SU-DHL-6 (cell line): Measurements from ENCODE around the gene NEDD4.
"Not testable (repeated sequence)": the region's sequence is repeated elsewhere in the genome, so short reads cannot be mapped to it uniquely, and the experiment has no call there.

Experiments used
- H2AFZ ChIP-seq: fragments of 200-600 bp; sonication (generic); 2 replicates; pipeline ENCODE4 v1.6.1; 2014; ENCODE audit warnings: low read depth, mild to moderate bottlenecking, moderate library complexity, mixed read lengths, antibody characterized with exemption, low read length; ENCODE audit not compliant: severe bottlenecking
- H3F3A ChIP-seq: fragments of 200-600 bp; shearing (Covaris generic); 2 replicates; pipeline ENCODE4 v1.6.0; 2016; ENCODE audit warnings: antibody characterized with exemption, mild to moderate bottlenecking; ENCODE audit not compliant: insufficient read depth
- H3K27ac ChIP-seq: fragments of 200-600 bp; sonication (generic); 2 replicates; pipeline ENCODE4 v1.5.1; 2016; ENCODE audit warnings: low read depth, mild to moderate bottlenecking, low read length, moderate library complexity, mixed read lengths
- H3K27me3 ChIP-seq: fragments of 200-600 bp; sonication (generic), shearing (Covaris generic); 2 replicates; pipeline ENCODE4 v1.6.0; 2014; ENCODE audit warnings: mild to moderate bottlenecking, low read length
- H3K36me3 ChIP-seq: fragments of 200-600 bp; sonication (generic); 2 replicates; pipeline ENCODE4 v1.6.1; 2014; ENCODE audit warnings: mild to moderate bottlenecking, low read length, mixed read lengths
- H3K4me2 ChIP-seq: fragments of 300-600, 200-600 bp; shearing (Covaris generic), sonication (generic); 2 replicates; pipeline ENCODE4 v1.6.0; 2014; ENCODE audit warnings: low read length, low read depth, mild to moderate bottlenecking; ENCODE audit not compliant: poor library complexity, severe bottlenecking
- H3K4me3 ChIP-seq: fragments of 200-600 bp; sonication (generic); 2 replicates; pipeline ENCODE4 v1.5.1; 2014; ENCODE audit warnings: antibody characterized with exemption, low read length, mild to moderate bottlenecking, mixed read lengths; ENCODE audit not compliant: insufficient read depth, poor library complexity, severe bottlenecking
- H3K79me2 ChIP-seq: fragments of 200-600 bp; sonication (generic); 2 replicates; pipeline ENCODE4 v1.6.1; 2014; ENCODE audit warnings: mild to moderate bottlenecking, low read length, moderate library complexity; ENCODE audit not compliant: insufficient read depth
- H3K9ac ChIP-seq: fragments of 200-600 bp; sonication (generic); 2 replicates; pipeline ENCODE4 v1.7.0; 2014; ENCODE audit warnings: mild to moderate bottlenecking, low read length
- H3K9me2 ChIP-seq: fragments of 200-600 bp; sonication (generic); replicated peaks from 2 replicates; pipeline ENCODE4 v1.6.1; 2014; ENCODE audit warnings: low read length; ENCODE audit not compliant: insufficient read depth
- H3K9me3 ChIP-seq: fragments of 200-600 bp; sonication (generic); 2 replicates; pipeline ENCODE4 v1.6.1; 2014; ENCODE audit warnings: low read length, mixed read lengths; ENCODE audit not compliant: insufficient read depth
- H4K20me1 ChIP-seq: fragments of 200-600 bp; sonication (generic); 2 replicates; pipeline ENCODE4 v1.6.1; 2014; ENCODE audit warnings: low read depth, mild to moderate bottlenecking, antibody characterized with exemption, low read length, moderate library complexity, mixed read lengths
- EZH2phosphoT487 ChIP-seq: fragments of 200-600 bp; sonication (generic), shearing (Covaris generic); conservative IDR thresholded peaks from 2 replicates; pipeline ENCODE4 v1.6.1; 2018; ENCODE audit warnings: mild to moderate bottlenecking, antibody characterized with exemption, low read length, moderate library complexity, mixed read lengths
- TF ChIP-seq, protein P1 (sequence below): fragments of 200-600 bp; sonication (generic); IDR thresholded peaks from one replicate; pipeline ENCODE4 v1.5.1; 2017; ENCODE audit warnings: antibody characterized with exemption, mild to moderate bottlenecking, low read length, moderate library complexity; ENCODE audit not compliant: insufficient read depth, poor library complexity, severe bottlenecking

NEDD4 gene

DNA sequence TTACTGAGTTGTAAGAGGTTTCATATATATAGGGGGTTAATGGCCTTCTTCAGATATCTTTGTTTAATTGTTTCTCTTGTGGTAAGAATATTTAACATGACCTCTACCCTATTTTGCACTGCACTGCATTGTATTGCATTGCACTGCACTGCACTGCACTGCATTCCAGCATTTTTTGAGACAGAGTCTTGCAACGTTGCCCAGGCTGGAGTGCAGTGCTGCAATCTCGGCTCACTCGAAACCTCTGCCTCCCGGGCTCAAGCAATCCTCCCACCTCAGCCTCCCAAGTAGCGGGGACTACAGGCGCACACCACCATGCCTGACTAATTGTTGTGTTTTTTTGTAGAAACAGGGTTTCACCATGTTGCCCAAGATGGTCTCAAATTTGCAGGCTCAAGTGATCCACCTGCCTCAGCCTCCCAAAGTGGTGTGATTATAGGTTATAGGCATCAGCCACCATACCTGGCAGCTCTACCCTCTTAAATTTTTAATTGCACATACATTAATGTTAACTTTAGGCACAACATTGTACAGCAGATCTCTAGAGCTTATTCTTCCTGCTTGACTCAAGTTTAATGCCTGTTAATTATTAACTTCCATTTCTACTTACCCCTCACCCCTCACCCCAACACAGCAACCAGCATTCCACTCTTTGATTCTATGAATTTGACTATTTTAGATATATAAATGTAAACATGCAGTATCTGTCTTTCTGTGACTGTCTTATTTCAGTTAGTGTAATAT is 38.4 kb downstream of the NEDD4 start:
- no peak overlapping the region for H3K27ac ChIP-seq
- no peaks in the 10 kb centered on the region for H4K20me1 ChIP-seq
- no peak overlapping the region for H2AFZ ChIP-seq
- no peak overlapping the region for H3K4me3 ChIP-seq
- H3K27me3 ChIP-seq = no peaks in the 10 kb centered on the region
- H3K79me2 ChIP-seq = no peaks in the 10 kb centered on the region
- H3K36me3 ChIP-seq = no peaks in the 10 kb centered on the region
- H3F3A ChIP-seq = 0 out of 2 replicates have a peak, but pooled peaks cover 3% of the 10 kb centered on the region
- no peaks in the 10 kb centered on the region for H3K9me3 ChIP-seq
- no peak for TF ChIP-seq EZH2phosphoT487
- TF ChIP-seq, protein P1, sequence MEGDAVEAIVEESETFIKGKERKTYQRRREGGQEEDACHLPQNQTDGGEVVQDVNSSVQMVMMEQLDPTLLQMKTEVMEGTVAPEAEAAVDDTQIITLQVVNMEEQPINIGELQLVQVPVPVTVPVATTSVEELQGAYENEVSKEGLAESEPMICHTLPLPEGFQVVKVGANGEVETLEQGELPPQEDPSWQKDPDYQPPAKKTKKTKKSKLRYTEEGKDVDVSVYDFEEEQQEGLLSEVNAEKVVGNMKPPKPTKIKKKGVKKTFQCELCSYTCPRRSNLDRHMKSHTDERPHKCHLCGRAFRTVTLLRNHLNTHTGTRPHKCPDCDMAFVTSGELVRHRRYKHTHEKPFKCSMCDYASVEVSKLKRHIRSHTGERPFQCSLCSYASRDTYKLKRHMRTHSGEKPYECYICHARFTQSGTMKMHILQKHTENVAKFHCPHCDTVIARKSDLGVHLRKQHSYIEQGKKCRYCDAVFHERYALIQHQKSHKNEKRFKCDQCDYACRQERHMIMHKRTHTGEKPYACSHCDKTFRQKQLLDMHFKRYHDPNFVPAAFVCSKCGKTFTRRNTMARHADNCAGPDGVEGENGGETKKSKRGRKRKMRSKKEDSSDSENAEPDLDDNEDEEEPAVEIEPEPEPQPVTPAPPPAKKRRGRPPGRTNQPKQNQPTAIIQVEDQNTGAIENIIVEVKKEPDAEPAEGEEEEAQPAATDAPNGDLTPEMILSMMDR = no peak
- H3K4me2 ChIP-seq = no peak overlapping the region
- no peaks in the 10 kb centered on the region for H3K9me2 ChIP-seq
- H3K9ac ChIP-seq = no peak overlapping the region

DNA sequence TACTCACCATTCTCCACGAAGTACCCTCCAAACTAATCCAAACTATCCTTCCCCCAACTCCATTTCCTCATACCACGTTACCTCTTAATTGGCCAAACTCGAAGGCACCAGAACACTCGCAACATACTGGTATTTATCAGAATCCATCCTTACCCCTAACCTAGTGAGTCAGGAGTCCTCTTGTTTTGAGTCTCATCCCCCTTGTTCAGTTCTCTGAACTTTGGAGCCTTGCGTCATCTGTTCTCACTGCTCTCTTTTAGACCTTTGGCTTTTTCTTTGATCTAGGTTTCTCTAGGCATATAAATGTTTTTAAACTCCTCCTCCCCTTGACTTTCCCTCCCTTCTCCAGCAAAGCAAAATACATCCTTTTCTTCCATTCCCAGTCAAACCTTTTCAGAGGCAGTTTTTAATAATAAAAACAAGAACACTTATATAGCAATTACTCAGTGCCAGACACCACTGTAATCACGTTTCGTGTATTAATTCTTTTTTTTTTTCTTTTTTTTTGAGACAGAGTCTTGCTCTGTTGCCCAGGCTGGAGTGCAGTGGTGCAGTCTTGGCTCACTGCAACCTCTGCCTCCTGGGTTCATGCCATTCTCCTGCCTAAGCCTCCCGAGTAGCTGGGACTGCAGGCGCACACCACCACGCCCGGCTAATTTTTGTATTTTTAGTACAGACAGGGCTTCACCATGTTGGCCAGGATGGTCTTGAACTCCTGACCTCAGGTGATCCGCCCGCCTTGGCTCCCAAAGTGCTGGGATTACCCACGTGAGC is 40.7 kb downstream of the NEDD4 start:
- not testable (repeated sequence) for H3K27ac ChIP-seq, H3F3A ChIP-seq, H3K9ac ChIP-seq, H3K4me3 ChIP-seq, H3K9me3 ChIP-seq, H3K9me2 ChIP-seq, H4K20me1 ChIP-seq, H3K4me2 ChIP-seq, H3K79me2 ChIP-seq, H3K27me3 ChIP-seq, H2AFZ ChIP-seq, H3K36me3 ChIP-seq

DNA sequence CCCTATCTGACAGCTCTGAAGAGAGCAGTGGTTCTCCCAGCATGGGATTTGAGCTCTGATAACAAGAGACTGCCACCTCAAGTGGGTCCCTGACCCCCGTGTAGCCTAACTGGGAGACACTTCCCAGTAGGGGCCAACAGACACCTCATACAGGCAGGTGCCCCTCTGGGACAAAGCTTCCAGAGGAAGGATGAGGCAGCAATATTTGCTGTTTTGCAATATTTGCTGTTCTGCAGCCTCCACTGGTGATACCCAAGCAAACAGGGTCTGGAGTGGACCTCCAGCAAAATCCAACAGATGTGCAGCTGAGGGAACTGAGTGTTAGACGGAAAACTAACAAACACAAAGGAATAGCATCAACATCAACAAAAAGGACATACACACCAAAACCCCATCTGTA is 48.8 kb downstream of the NEDD4 start:
- H3K27me3 ChIP-seq, H3K9ac ChIP-seq, H3K79me2 ChIP-seq, H3K4me3 ChIP-seq, H3K4me2 ChIP-seq, H2AFZ ChIP-seq, H3K36me3 ChIP-seq, H3K27ac ChIP-seq, H3F3A ChIP-seq, H4K20me1 ChIP-seq, H3K9me3 ChIP-seq, H3K9me2 ChIP-seq: not testable (repeated sequence)

DNA sequence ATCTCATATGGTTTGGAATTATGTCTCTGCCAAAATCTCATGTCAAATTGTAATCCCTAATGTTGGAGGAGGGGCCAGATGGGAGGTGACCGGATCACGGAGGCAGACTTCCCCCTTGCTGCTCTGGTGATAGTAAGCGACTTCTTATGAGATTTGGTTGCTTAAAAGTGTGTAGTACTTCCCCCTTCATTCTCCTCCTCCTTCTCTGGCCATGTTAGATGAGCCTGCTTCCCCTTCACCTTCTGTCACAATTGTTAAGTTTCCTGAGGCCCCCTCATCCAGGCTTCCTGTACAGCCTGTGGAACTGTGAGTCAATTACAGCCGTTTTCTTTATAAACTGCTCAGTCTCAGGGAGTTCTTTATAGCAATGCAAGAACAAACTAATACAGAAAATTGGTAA is 51.1 kb downstream of the NEDD4 start:
- Histone ChIP-seq H3F3A (no peaks in the 10 kb centered on the region), H3K9me2 (no peaks in the 10 kb centered on the region), H3K9ac (no peak overlapping the region), H3K27ac (no peak overlapping the region), H2AFZ (no peak overlapping the region), H3K4me3 (no peak overlapping the region), H3K9me3 (peaks cover 3% of the 10 kb centered on the region; the same call in 1 of the 2 replicates), H3K36me3 (0 out of 2 replicates have a peak, but pooled peaks cover 3% of the 10 kb centered on the region), H3K79me2 (0 out of 2 replicates have a peak, but pooled peaks cover 3% of the 10 kb centered on the region), H3K4me2 (no peak overlapping the region), H4K20me1 (no peaks in the 10 kb centered on the region), H3K27me3 (no peaks in the 10 kb centered on the region)
- TF ChIP-seq, protein P1 = no peak
- no peak for TF ChIP-seq EZH2phosphoT487
